Activated T-cell treated with anti-CD3 and anti-CD28 coated beads, Interleukin-2, amount 50 U/mL, for 72 hours (primary cell): ENCODE results near the gene ELMOD1. TPM values are rescaled to one million over a fixed set of nuclear protein-coding genes. Genes with fewer than 3 reads are reported as not detected.
"Not testable (repeated sequence)": the region's sequence is repeated elsewhere in the genome, so short reads cannot be mapped to it uniquely, and the experiment has no call there.

Experiments used
- ATAC-seq, 2 donors: fragments of 150-1000 bp; cut with Tn5 transposase; replicated peaks in 1 of 2; 2 replicates each; pipeline ENCODE4 v1.10.0; 2021; ENCODE audit warnings: moderate library complexity in 2 of 2, mild to moderate bottlenecking in 1 of 2
- DNase-seq, 2 donors: peaks; one replicate each; pipeline ENCODE4 v3.0.0; 2021 to 2022; ENCODE audit warnings: mixed read lengths in 1 of 2
- H3K27ac Mint-ChIP-seq: one replicate; pipeline ENCODE4 v1.8.0; 2022; ENCODE audit warnings: mild to moderate bottlenecking, moderate library complexity, mixed read lengths
- H3K27me3 Mint-ChIP-seq: one replicate; pipeline ENCODE4 v1.8.0; 2022; ENCODE audit warnings: low read depth, mixed read lengths
- H3K36me3 Mint-ChIP-seq, 2 donors: one replicate each; pipeline ENCODE4 v1.8.0; 2022; ENCODE audit warnings: mixed read lengths in 2 of 2, mild to moderate bottlenecking in 1 of 2; ENCODE audit not compliant: insufficient read depth in 2 of 2
- H3K4me1 Mint-ChIP-seq: one replicate; pipeline ENCODE4 v1.8.0; 2022; ENCODE audit warnings: low read depth, mixed read lengths
- H3K4me3 Mint-ChIP-seq, 2 donors: one replicate each; pipeline ENCODE4 v1.8.0; 2022; ENCODE audit warnings: mild to moderate bottlenecking in 2 of 2, mixed read lengths in 2 of 2, moderate library complexity in 2 of 2
- H3K9me3 Mint-ChIP-seq, 2 donors: one replicate each; pipeline ENCODE4 v1.8.0; 2022; ENCODE audit warnings: mixed read lengths in 2 of 2
- total RNA-seq, 2 donors: library from RNA; stranded (reverse); gene quantifications; one replicate each; pipeline ENCODE4 v1.2.3, GENCODE V29; 2022

The ELMOD1 gene
- total RNA-seq, 2 donors from 2014 or later, result not detected

- peak overlapping the region; percentile 76 for H3K27ac Mint-ChIP-seq
- H3K4me3 Mint-ChIP-seq, result peak overlapping the region; percentile 87 to 95
- H3K4me1 Mint-ChIP-seq, result peaks cover 51% of the 10 kb centered on the region
- no peaks in the 10 kb centered on the region for H3K9me3 Mint-ChIP-seq
- peaks cover 0 to 1% of the 10 kb centered on the region in 2 donors for H3K36me3 Mint-ChIP-seq
- DNase-seq (no peak), ATAC-seq (no peak)
- no peaks in the 10 kb centered on the region for H3K27me3 Mint-ChIP-seq
These were observed 24.4 kb upstream of the ELMOD1 start for GRCh38 chr11:107566569-107566968.

DNA sequence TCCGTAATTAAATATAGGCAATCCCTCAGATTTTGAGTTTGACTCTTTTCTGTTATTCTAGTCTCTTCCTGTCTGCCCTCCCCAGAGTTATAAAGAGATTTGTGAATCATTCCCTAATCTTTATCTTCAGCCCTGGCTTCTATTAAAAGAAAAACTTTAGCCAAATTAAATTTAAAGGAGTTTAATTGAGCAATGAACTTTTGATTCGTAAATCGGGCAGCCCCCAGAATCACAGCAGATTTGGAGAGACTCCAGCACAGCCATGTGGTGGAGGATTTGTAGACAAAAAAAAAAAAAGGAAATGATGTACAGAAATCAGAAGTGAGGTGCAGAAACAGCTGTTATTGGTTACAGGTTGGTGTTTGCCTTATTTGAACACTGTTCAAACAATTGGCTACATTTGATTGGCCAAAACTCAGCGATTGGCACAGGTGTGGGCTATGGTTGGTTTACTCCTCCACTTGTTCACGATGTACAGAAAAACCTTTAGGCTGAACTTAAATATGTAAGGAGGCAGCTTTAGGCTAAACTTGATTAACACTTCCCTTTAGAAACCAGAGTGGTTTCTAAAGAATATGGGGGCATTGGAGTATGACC lies 23.1 kb upstream of the ELMOD1 start:
- peak overlapping the region in 1 of 2 donors; percentile 27 for H3K4me3 Mint-ChIP-seq
- no peaks in the 10 kb centered on the region for H3K36me3 Mint-ChIP-seq
- no peaks in the 10 kb centered on the region for H3K27me3 Mint-ChIP-seq
- no peak overlapping the region for H3K27ac Mint-ChIP-seq
- DNase-seq (no peak), ATAC-seq (no peak)
- H3K4me1 Mint-ChIP-seq, result peaks cover 38% of the 10 kb centered on the region
- no peaks in the 10 kb centered on the region for H3K9me3 Mint-ChIP-seq

- H3K36me3 Mint-ChIP-seq, result no peaks in the 10 kb centered on the region
- H3K27ac Mint-ChIP-seq, result no peak overlapping the region
- H3K4me3 Mint-ChIP-seq, result no peak overlapping the region
- peaks cover 19% of the 10 kb centered on the region for H3K4me1 Mint-ChIP-seq
- ATAC-seq (no peak), DNase-seq (no peak)
- H3K9me3 Mint-ChIP-seq, result no peaks in the 10 kb centered on the region
- no peaks in the 10 kb centered on the region for H3K27me3 Mint-ChIP-seq
These were observed 20.9 kb upstream of the ELMOD1 start for GRCh38 chr11:107570015-107570414.

DNA sequence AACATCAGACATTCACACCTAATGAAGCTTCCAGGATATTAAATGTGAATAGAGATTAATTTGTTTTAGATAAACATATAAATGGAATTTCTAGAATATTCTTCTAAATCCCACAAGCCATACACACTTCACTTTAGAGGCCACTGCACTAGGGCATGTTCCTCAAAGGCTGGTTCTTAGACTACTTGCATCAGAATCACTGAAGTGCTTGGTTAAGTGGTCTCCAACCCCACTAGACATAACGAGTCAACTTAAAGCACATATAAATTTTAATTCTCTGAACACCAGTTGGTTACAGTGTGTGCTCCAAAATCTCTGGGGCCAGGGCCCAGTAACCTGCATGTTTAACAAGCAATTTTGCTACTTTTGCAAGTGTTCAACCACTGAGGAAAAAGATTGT lies 17.5 kb upstream of the ELMOD1 start:
- no peaks in the 10 kb centered on the region for H3K27me3 Mint-ChIP-seq
- H3K36me3 Mint-ChIP-seq, result no peaks in the 10 kb centered on the region
- H3K27ac Mint-ChIP-seq, result no peak overlapping the region
- H3K4me1 Mint-ChIP-seq, result peaks cover 9% of the 10 kb centered on the region
- no peak overlapping the region for H3K4me3 Mint-ChIP-seq
- DNase-seq (no peak), ATAC-seq (no peak)
- H3K9me3 Mint-ChIP-seq, result no peaks in the 10 kb centered on the region

DNA sequence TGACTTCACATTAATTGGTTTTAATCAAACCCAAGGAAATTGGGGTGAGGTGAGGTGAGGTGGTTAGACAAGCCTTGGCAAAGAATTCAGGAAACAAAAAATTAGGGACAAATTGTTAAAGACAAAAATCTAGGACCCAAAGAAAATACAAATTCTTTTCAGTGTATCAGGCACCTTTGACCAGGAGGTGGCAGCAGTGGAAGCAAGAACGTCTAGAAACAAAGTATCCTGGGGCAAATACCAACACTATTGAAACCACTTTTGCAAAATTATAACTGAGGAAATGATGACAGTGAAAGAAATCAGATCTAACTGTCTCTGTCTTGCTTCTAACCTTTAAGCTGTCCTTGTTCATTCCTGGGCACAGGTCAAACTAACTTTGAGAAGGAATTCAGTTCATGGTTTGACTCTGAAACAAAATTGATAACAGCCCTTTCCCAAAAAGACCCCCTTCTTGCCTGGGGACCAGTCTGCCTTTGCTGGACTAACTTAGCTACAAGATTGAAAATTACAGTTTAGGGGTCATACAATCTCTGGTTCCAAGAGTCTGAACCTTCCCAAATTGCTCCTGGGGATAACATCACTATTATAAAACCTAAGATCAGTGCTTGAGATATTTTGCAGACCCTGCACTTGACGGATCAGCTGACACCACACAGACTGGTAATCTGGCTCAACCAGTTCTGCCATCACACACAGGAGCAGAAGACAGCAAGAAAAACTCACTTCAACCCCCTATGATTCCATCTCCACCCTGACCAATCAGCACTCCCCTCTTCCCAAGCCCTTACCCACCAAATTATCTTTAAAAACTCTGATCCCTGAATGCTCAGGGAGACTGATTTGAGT lies 14.2 kb upstream of the ELMOD1 start:
- not testable (repeated sequence) for H3K4me1 Mint-ChIP-seq, H3K36me3 Mint-ChIP-seq, H3K4me3 Mint-ChIP-seq, H3K9me3 Mint-ChIP-seq, H3K27ac Mint-ChIP-seq
- ATAC-seq, result peak; percentile 64 to 74
- peak; percentile 64 to 70 for DNase-seq
- peaks cover 16% of the 10 kb centered on the region for H3K27me3 Mint-ChIP-seq

DNA sequence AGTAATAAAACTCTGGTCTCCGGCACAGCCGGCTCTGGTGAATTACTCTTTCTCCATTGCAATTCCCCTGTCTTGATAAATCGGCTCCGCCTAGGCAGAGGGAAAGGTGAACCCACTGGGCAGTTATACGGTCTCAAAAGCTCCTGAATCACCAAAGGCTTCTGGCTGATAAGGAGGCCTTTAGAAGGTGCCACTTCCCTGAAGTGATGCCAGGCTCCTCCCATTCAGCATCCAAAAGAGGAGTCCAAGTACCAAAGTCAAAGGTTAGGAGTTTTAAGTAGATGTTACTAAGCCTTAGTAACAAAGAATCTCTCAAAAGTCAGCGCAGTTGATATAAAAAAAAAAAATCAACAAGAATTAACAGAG lies 13.6 kb upstream of the ELMOD1 start:
- DNase-seq, result no peak
- no peak overlapping the region for H3K27ac Mint-ChIP-seq
- peaks cover 9% of the 10 kb centered on the region for H3K4me1 Mint-ChIP-seq
- peaks cover 21% of the 10 kb centered on the region for H3K27me3 Mint-ChIP-seq
- no peak for ATAC-seq
- H3K36me3 Mint-ChIP-seq, result no peaks in the 10 kb centered on the region
- H3K4me3 Mint-ChIP-seq, result no peak overlapping the region
- peaks cover 0 to 4% of the 10 kb centered on the region in 2 donors for H3K9me3 Mint-ChIP-seq

- H3K4me1 Mint-ChIP-seq, H3K9me3 Mint-ChIP-seq, ATAC-seq, H3K36me3 Mint-ChIP-seq, H3K4me3 Mint-ChIP-seq, H3K27ac Mint-ChIP-seq, DNase-seq: not testable (repeated sequence)
- peaks cover 21% of the 10 kb centered on the region for H3K27me3 Mint-ChIP-seq
These were observed 11.8 kb upstream of the ELMOD1 start for GRCh38 chr11:107579169-107579568.

DNA sequence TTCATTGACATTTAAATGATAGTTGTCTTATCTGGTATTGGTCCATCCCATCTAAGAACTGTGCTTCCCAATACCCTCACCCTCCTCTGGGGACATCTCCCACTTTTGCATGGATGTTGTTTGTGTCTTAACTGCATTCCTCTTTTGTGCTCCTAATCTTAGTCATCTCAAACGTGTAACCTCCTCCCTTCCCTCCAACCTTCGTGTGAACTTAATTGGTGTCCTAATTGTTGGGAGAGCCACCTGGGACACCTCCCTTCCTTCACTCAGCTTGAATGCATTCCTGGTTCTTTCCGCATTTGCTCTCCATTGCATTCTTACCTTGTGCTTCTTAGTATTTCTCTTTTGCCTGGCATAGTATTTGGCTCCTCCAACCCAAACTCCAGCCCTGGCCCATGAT lies 9.8 kb upstream of the ELMOD1 start:
- H3K36me3 Mint-ChIP-seq, result no peaks in the 10 kb centered on the region
- H3K27me3 Mint-ChIP-seq, result peaks cover 32% of the 10 kb centered on the region
- H3K9me3 Mint-ChIP-seq, result peaks cover 0 to 4% of the 10 kb centered on the region in 2 donors
- no peak overlapping the region for H3K27ac Mint-ChIP-seq
- no peak overlapping the region for H3K4me3 Mint-ChIP-seq
- DNase-seq, result no peak
- ATAC-seq, result no peak
- H3K4me1 Mint-ChIP-seq, result peaks cover 9% of the 10 kb centered on the region

DNA sequence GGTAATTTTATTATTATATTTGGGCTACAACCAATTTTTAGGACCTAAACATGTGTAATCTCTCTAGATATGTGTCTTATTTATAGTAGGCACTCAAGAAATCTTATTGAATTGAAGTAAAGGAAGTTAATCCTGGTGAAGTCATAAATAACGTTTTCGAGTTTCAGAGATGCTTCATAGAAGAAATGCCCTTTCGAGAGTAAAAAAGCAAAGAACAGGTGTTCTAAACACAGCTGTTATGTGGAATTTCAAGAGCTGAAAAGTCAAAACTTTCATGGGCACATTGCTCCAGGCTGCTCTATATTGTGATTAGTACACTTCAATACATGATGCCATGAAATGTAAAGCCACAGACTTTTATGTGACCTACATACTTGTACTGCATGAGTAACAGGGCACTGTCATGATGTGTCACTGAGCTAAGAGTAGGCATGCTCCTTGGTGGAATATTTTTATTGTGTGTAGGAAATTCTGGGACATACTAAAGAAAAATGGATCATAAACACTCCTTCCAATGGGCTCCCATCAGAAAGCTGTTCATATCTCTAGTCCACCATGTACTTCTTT lies 7.2 kb upstream of the ELMOD1 start:
- peaks cover 2% of the 10 kb centered on the region in 2 donors for H3K36me3 Mint-ChIP-seq
- H3K27ac Mint-ChIP-seq, result no peak overlapping the region
- DNase-seq, result no peak
- no peaks in the 10 kb centered on the region for H3K4me1 Mint-ChIP-seq
- peak; percentile 79 to 87 for ATAC-seq
- peaks cover 58% of the 10 kb centered on the region for H3K27me3 Mint-ChIP-seq
- peaks cover 0 to 4% of the 10 kb centered on the region in 2 donors for H3K9me3 Mint-ChIP-seq
- no peak overlapping the region for H3K4me3 Mint-ChIP-seq

GRCh38 chr11:107587306-107587979 lies 3.5 kb upstream of the ELMOD1 start:
- DNase-seq (no peak), ATAC-seq (no peak)
- H3K4me3 Mint-ChIP-seq, result no peak overlapping the region
- H3K36me3 Mint-ChIP-seq, result peaks cover 5 to 6% of the 10 kb centered on the region in 2 donors
- H3K9me3 Mint-ChIP-seq, result peaks cover 2% of the 10 kb centered on the region in 2 donors
- no peak overlapping the region for H3K27ac Mint-ChIP-seq
- H3K27me3 Mint-ChIP-seq, result peaks cover 71% of the 10 kb centered on the region
- peaks cover 25% of the 10 kb centered on the region for H3K4me1 Mint-ChIP-seq

GRCh38 chr11:107591378-107592230 lies 657 bp downstream of the ELMOD1 start:
- Mint-ChIP-seq H3K36me3 (peaks cover 5 to 6% of the 10 kb centered on the region in 2 donors), H3K4me1 (peaks cover 30% of the 10 kb centered on the region), H3K9me3 (peaks cover 2% of the 10 kb centered on the region in 2 donors), H3K27me3 (peaks cover 96% of the 10 kb centered on the region), H3K27ac (no peak overlapping the region), H3K4me3 (peak overlapping the region; percentile 90 to 96)
- DNase-seq (peak; percentile 67 to 75), ATAC-seq (peak; percentile 89 to 94)

GRCh38 chr11:107592231-107592590 lies 1.3 kb downstream of the ELMOD1 start:
- Mint-ChIP-seq H3K27ac (no peak overlapping the region), H3K9me3 (peaks cover 2% of the 10 kb centered on the region in 2 donors), H3K4me3 (peak overlapping the region; percentile 90 to 96), H3K36me3 (peaks cover 5 to 6% of the 10 kb centered on the region in 2 donors), H3K27me3 (peaks cover 96% of the 10 kb centered on the region), H3K4me1 (peaks cover 30% of the 10 kb centered on the region)
- ATAC-seq (peak; percentile 28 to 34), DNase-seq (no peak)
